ENCODE measurements around the gene TENT5C.

GRCh38 chr1:117616356-117616755 lies 10.5 kb downstream of the TENT5C start:
- TF ChIP-seq GLI4 (tag by site-specific recombination; IDR thresholded peaks at IDR 0.05) (no peak), ZNF121 (tag by site-specific recombination; IDR thresholded peaks at IDR 0.05) (no peak), ZBTB8A (tag by site-specific recombination; IDR thresholded peaks at IDR 0.05) (no peak), CTCF (tag by site-specific recombination; IDR thresholded peaks at IDR 0.05) (no peak), ZNF426 (tag by site-specific recombination; IDR thresholded peaks at IDR 0.05) (no peak), ZSCAN16 (tag by site-specific recombination; IDR thresholded peaks at IDR 0.05) (no peak), ZNF155 (tag by site-specific recombination; IDR thresholded peaks at IDR 0.05) (no peak), ZNF571 (tag by site-specific recombination; IDR thresholded peaks at IDR 0.05) (no peak), ZNF555 (tag by site-specific recombination; conservative IDR thresholded peaks at IDR 0.05) (no peak), BCL11A (tag by site-specific recombination; IDR thresholded peaks at IDR 0.05; ENCODE audit: low read depth) (no peak), KLF16 (tag by site-specific recombination; IDR thresholded peaks at IDR 0.05) (no peak), KLF9 (tag by site-specific recombination; IDR thresholded peaks at IDR 0.05; ENCODE audit: low read depth) (no peak), MEIS1 (CRISPR knock-in tag; IDR thresholded peaks at IDR 0.05; ENCODE audit: borderline replicate concordance) (no peak)

Data from HEK293 (cell line).